ENCODE data around the gene ZCCHC24.

DNA sequence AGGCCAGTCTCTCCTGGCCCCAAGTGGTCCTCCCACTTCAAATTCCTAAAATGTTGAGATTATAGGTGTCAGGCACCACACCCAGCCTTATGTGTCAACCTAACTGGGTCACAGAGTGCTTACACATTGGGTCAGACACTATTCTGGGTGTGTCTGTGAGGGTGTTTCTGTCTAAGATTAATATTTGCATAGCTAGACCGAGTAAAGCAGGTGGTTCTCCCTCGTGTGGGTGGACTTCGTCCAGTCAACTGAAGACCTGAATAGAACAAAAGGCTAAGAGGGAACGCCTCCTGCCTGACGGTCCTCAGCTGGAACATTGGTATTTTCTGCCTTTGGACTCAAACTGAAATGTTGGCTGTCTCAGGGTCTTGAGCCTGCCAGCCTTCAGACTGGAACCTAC, 86.6 kb downstream of the ZCCHC24 start:
- TF ChIP-seq EZH2 (IDR thresholded peaks at IDR 0.05; ENCODE audit: borderline replicate concordance, low read length) = no peak
- TF ChIP-seq, protein P1, sequence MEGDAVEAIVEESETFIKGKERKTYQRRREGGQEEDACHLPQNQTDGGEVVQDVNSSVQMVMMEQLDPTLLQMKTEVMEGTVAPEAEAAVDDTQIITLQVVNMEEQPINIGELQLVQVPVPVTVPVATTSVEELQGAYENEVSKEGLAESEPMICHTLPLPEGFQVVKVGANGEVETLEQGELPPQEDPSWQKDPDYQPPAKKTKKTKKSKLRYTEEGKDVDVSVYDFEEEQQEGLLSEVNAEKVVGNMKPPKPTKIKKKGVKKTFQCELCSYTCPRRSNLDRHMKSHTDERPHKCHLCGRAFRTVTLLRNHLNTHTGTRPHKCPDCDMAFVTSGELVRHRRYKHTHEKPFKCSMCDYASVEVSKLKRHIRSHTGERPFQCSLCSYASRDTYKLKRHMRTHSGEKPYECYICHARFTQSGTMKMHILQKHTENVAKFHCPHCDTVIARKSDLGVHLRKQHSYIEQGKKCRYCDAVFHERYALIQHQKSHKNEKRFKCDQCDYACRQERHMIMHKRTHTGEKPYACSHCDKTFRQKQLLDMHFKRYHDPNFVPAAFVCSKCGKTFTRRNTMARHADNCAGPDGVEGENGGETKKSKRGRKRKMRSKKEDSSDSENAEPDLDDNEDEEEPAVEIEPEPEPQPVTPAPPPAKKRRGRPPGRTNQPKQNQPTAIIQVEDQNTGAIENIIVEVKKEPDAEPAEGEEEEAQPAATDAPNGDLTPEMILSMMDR (IDR thresholded peaks at IDR 0.05; ENCODE audit: low read length) = no peak
